Renal cortex interstitium (tissue), 11 donors: ENCODE measurements around the gene ATP6V1A. TPM values are rescaled to one million over a fixed set of nuclear protein-coding genes. Genes with fewer than 3 reads are reported as not detected.
"Not testable (repeated sequence)": the region's sequence is repeated elsewhere in the genome, so short reads cannot be mapped to it uniquely, and the experiment has no call there.

Experiments used
- DNase-seq, 11 donors: peaks; one replicate each; pipeline ENCODE4 v3.0.0-alpha.2; 2013; ENCODE audit warnings: low read depth in 9 of 11, low spot score in 4 of 11; ENCODE audit errors: extremely low read depth in 1 of 11
- polyA plus RNA-seq, 3 donors: library from polyadenylated mRNA; unstranded; fragments of 120-200 nt; gene quantifications; one replicate each; pipeline ENCODE4 v1.2.1, GENCODE V29; 2013; ENCODE audit not compliant: insufficient read length in 3 of 3

ATP6V1A gene
- polyA plus RNA-seq, 3 donors = 82.2 to 97.0 (median 91.5) TPM

- not testable (repeated sequence) for DNase-seq
These were observed 102.2 kb downstream of the ATP6V1A start for GRCh38 chr3:113849071-113849470.

GRCh38 chr3:113849841-113850240 lies 103.0 kb downstream of the ATP6V1A start:
- DNase-seq = not testable (repeated sequence)

- DNase-seq = not testable (repeated sequence)
These were observed 103.6 kb downstream of the ATP6V1A start for GRCh38 chr3:113850391-113850790.

GRCh38 chr3:113852506-113852905 lies 105.7 kb downstream of the ATP6V1A start:
- no peak for DNase-seq

Other genes with a start within 250 kb of the ATP6V1A start
- gene SPICE1, start 231.9 kb upstream of the ATP6V1A start, polyA plus RNA-seq = 10 to 100 TPM; 21.5 to 28.7 (median 25.0) TPM
- 1 to 10 TPM; 2.4 to 3.9 (median 2.7) TPM for gene SIDT1, start 214.5 kb upstream of the ATP6V1A start, polyA plus RNA-seq
- 10 to 100 TPM; 18.4 to 22.1 (median 20.4) TPM for gene USF3, start 50.4 kb upstream of the ATP6V1A start, polyA plus RNA-seq
- gene NAA50, start 786 bp upstream of the ATP6V1A start, polyA plus RNA-seq = 100 to 1,000 TPM; 132 to 150 (median 141) TPM
- gene GRAMD1C, start 91.8 kb downstream of the ATP6V1A start, polyA plus RNA-seq = 10 to 100 TPM; 18.8 to 30.6 (median 27.4) TPM
- gene ZDHHC23, start 201.0 kb downstream of the ATP6V1A start, polyA plus RNA-seq = 10 to 100 TPM in 2 of 3 donors, 1 to 10 TPM in 1; 9.8 to 14.9 (median 11.2) TPM